GM10266 (cell line): Measurements from ENCODE around the gene ADAP1.

ENCODE experiments used
- DNase-seq: peaks from one replicate; pipeline ENCODE4 v3.0.0; 2012; ENCODE audit errors: extremely low spot score
- CTCF ChIP-seq: IDR thresholded peaks from 2 replicates; pipeline ENCODE4 v1.5.1; 2012; ENCODE audit warnings: mild to moderate bottlenecking, low read depth; ENCODE audit not compliant: control insufficient read depth, insufficient read depth; ENCODE audit errors: missing control alignments

ADAP1 gene

GRCh38 chr7:882336-883035 is 72.0 kb downstream of the ADAP1 start:
- TF ChIP-seq CTCF = no peak
- no peak for DNase-seq

DNA sequence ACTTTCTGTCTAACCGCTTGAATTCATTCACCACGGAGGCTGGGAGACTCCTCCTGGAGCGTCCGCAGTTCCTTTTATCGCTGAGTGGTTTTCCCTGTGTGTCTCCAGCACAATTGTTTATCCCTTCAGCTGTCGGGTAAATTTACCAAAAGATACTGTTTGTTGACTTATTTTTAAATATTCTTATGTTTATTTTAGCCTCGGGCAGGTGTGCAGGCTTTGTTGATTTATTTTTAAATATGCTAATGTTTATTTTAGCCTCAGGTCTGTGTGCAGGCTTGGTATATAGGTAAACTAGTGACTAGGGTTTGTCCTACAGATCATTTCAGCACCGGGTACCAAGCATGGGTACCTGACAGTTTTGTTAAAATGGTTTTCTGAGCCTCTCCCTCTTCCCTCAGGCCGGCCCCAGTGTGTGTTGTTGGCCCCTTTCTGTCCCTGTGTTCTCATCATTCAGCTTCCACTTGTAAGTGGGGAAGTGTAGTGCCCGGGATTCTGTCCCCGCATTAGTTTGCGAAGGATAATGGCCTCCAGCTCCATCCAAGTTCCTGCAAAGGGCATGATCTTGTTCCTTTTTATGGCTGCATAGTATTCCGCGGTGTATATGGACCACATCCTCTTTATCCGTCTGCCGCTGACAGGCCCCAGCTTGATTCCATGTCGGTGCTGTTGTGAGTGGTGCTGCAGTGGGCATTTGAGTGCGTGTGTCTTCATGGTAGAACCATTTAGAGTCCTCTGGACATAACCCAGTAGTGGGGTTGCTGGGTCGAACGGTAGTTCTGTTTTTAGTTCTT is 72.8 kb downstream of the ADAP1 start:
- DNase-seq = no peak
- no peak for TF ChIP-seq CTCF

GRCh38 chr7:880450-880849 is 74.0 kb downstream of the ADAP1 start:
- TF ChIP-seq CTCF = no peak
- DNase-seq = no peak

DNA sequence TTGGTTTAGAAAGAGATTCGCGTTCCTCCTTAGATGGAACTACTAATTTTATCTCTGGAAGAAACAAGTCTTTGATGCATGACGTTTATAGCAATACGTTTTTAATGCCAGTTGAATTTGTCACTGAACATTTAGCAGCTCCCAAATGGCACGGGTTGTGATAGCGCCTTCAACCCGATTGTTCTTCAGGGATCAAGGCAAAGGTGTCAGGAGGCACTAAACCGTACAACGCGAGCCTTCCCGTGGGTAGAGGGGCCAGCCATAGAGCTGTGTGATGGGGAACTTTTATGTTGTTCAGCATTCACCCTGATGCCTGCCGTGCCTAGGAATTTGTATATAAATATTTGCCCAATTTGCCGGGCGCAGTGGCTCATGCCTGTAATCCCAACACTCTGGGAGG is 74.8 kb downstream of the ADAP1 start:
- TF ChIP-seq CTCF = no peak
- no peak for DNase-seq

DNA sequence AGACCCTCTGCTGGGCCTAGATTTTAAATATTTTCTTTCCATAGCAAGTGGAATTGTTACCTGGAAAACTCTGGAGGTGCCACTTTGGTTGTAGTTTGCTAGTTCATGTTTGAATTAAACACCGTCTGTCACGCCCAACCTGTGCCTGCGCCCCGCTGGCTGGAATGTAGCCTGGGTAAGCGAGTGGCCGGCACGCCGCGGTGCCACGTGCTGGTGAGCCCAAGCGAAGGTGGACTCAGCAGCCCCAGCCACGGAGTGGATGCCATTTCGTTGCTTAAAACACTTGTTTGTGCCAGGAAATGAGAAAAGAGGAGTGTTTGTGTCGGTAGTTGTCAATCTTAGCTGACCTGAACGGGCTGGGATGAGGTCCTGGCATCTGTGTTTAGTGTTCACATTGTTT is 75.4 kb downstream of the ADAP1 start:
- no peak for DNase-seq
- no peak for TF ChIP-seq CTCF

DNA sequence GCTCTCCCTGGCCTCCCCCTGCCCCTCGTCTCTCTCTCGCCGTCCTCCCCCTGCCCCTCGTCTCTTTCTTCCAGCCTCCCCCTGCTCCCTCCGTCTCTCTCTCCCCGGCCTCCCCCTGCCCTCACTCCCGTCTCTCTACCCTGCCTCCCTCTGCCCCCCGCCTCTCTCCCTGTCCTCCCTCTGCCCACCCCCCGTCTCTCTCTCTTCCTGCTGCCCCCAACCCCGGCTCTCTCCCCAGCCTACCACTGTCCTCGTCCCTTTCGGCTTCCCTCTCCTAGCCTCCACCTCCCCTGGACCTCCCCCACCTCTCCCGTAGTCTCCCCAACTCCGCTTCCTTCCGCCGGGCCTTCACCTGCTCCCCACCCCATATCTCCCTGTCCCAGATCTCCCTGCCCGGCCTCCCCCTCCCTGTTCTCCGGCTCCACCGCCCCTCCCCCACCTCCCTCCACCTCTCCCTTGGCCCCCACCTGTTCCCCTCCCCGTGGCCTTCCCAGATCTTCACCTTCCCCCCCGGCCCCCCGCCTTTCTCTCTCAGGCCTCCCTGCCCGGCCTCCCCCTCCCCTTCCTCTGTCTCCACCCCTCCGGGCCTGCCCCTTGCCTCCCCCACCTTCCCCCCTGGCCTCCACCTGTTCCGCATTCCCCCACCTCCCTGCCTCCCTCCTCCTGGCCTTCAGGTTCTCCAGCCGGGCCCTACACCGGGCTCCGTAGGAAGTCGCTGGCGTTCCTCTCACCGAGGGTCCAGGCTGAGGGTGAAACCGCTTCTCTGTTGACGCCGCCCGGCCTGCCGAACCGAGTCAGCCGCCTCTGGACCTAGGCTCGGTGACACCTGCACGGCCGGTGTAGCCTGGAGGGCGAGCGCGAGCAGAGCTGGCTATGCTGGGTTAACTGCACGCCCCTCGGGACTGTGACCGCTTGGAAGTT is 76.9 kb downstream of the ADAP1 start:
- no peak for DNase-seq
- no peak for TF ChIP-seq CTCF

DNA sequence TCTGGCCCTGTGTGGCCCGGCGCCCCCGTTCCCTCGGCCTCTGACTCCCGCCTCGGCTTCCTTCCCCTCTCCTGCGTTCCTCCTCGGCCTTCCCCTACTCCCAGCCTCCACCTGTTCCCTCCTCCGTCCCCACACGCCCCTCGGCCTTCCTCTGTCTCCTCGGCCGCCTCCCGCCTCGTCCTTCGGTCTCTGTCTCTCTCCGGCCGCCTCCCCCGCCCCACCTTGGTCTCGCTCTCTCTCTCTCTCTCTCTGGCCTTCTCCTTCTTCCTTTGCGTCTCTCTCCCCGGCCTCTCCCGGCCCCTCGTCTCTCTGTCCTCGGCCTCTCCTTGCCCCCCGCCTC is 77.5 kb downstream of the ADAP1 start:
- no peak for TF ChIP-seq CTCF
- no peak for DNase-seq
